ENCODE data around the gene CHMP1A. TPM values are rescaled to one million over a fixed set of nuclear protein-coding genes. Genes with fewer than 3 reads are reported as not detected.
A peak's percentile ranks its signal among the peaks of the same experiment; 100 is the strongest.

Gene CHMP1A
- total RNA-seq, 1 donor from 2014 or later = 96.8 TPM

DNA sequence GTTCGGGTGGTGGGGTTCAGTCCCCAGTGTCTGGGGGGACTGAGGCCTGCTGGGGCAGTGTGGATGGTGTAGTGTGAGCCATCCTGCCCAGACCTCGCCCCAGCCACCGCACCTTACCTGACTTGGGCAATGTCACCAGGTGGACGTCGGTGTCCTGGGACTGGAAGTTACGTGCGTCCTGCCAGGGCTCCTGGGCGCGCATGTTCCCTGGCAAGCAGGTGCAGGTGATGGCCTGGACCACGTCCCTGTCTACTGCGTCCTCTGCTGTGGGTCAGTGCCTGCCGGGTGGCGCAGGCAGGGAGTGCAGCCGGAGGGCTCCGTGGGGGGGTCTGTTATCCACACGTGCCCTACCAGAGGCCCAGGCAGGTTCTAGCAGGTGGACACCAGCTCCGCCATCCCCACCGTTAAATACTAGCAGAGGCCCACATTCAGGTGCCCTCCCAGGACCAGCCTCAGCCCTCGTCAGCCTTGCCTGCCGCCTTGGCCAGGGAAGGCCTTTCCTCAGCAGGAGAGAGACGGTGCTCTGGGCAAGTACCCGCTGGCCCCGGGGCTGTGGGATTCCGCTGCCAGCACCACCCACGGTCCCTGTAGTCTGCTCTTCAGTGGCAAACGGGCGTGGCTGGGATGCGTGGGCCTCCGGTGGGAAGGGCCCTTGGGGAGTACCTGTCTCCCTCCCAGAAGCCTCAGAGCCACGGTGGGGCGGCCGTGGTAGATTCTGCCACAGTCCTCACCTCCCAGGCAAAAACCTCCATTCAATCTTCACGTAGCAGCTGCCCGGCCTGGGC lies 52.1 kb downstream of the CHMP1A start:
- no peak for DNase-seq (ENCODE audit: low read depth)
- TF ChIP-seq, protein P1, sequence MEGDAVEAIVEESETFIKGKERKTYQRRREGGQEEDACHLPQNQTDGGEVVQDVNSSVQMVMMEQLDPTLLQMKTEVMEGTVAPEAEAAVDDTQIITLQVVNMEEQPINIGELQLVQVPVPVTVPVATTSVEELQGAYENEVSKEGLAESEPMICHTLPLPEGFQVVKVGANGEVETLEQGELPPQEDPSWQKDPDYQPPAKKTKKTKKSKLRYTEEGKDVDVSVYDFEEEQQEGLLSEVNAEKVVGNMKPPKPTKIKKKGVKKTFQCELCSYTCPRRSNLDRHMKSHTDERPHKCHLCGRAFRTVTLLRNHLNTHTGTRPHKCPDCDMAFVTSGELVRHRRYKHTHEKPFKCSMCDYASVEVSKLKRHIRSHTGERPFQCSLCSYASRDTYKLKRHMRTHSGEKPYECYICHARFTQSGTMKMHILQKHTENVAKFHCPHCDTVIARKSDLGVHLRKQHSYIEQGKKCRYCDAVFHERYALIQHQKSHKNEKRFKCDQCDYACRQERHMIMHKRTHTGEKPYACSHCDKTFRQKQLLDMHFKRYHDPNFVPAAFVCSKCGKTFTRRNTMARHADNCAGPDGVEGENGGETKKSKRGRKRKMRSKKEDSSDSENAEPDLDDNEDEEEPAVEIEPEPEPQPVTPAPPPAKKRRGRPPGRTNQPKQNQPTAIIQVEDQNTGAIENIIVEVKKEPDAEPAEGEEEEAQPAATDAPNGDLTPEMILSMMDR (IDR thresholded peaks at IDR 0.05; ENCODE audit: insufficient read depth, low read length, poor library complexity, severe bottlenecking) = no peak
- no peak overlapping the region for H3K4me3 ChIP-seq (ENCODE audit: low read depth, low read length)
- no peaks in the 10 kb centered on the region for H3K27me3 ChIP-seq (ENCODE audit: control insufficient read depth, insufficient read depth, low read length)
- H3K36me3 ChIP-seq (ENCODE audit: control insufficient read depth, insufficient read depth, low read length) = no peaks in the 10 kb centered on the region

DNA sequence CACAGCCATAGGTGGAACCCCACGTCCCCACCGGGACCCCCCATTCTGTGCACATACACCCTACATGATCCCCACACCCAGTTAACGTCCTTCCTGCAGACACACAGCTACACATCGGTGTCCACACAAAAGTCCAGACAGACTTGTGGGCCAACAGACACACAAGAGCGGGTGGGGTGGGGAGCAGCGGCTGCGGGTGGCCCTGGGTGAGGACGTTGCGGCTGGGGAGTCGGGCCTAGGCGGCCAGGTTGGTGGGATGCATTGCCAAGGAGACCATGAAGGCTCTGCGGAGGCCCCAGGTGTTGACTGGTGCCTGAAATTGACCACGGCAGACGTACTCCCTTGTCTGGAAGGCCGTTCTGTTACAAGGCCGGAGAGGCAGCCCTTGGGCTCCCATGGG lies 52.7 kb downstream of the CHMP1A start:
- TF ChIP-seq, protein P1 (IDR thresholded peaks at IDR 0.05; ENCODE audit: insufficient read depth, low read length, poor library complexity, severe bottlenecking) = no peak
- no peak overlapping the region for H3K4me3 ChIP-seq (ENCODE audit: low read depth, low read length)
- DNase-seq (ENCODE audit: low read depth) = no peak

DNA sequence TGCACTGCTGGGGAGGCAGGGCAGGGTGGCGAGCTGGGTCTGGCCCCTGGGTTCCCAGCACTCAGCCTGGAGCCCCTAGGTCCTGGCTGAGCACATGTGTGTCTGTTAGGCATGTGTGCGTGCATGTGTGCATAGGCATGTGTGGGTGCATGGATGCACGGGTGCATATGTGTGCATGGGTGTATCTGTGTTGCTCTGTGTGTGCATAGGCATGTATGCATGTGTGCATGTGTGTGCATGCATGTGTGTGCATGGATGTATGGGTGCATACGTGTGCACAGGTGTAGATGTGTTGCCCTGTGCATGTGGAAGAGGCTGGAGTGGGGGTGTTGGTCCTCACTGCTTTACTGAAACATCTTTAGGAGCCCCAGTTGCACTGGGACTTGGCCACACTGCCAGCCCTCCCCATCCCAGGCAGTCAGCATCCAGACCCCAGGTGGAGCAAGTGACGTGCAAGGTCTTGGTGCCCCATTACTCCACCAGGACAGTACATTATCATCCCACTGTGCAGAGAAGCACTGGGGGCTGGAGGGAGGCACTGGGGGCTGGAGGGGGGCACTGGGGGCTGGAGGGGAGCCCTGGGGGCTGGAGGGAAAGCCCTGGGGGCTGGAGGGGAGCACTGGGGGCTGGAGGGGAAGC lies 54.4 kb downstream of the CHMP1A start:
- Histone ChIP-seq H3K4me3 (ENCODE audit: low read depth, low read length) (no peak overlapping the region), H3K27me3 (ENCODE audit: control insufficient read depth, insufficient read depth, low read length) (no peaks in the 10 kb centered on the region)

More for the DNA sequence above, 52.7 kb downstream of the CHMP1A start:
- Histone ChIP-seq H3K36me3 (ENCODE audit: control insufficient read depth, insufficient read depth, low read length) (no peaks in the 10 kb centered on the region), H3K27me3 (ENCODE audit: control insufficient read depth, insufficient read depth, low read length) (no peaks in the 10 kb centered on the region)

DNA sequence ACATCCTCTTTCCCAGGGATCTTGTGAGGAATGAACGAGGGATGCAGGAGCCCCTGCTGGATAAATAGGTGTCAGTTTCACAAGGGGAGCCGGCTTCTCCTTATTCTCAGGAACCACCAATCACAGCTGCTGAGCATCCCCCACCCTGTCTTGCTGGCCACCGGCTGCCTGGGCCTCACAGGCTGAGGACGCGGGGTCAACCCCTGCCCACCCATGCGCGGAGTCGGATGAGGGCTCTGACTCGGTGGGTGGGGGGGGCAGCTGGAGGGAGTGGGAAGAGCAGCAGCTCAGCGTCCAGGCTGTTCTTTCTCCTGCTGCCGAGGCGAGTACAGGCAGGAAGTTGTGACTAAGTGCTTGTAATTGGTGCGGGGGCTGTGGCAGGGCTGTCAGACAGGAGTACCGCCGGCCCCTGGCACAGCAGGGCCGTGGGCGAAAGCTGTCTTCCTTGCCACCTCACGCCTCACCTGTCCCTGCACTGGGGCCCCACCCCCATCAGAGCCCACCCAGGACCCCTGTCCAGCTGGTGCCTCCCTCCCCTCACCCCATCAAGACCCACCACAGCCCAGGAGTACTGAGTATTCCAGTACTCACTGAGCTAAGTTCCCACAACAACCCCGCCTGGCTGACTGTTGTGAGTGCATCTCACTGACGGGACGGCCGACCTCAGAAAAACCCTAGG lies 55.1 kb downstream of the CHMP1A start:
- H3K4me3 ChIP-seq (ENCODE audit: low read depth, low read length) = no peak overlapping the region
- H3K27me3 ChIP-seq (ENCODE audit: control insufficient read depth, insufficient read depth, low read length) = no peaks in the 10 kb centered on the region
- peak; percentile 87 for DNase-seq (ENCODE audit: low read depth)
- H3K36me3 ChIP-seq (ENCODE audit: control insufficient read depth, insufficient read depth, low read length) = no peaks in the 10 kb centered on the region
- TF ChIP-seq, protein P1 (IDR thresholded peaks at IDR 0.05; ENCODE audit: insufficient read depth, low read length, poor library complexity, severe bottlenecking) = no peak

More for the DNA sequence above, 54.4 kb downstream of the CHMP1A start:
- no peak for DNase-seq (ENCODE audit: low read depth)
- TF ChIP-seq, protein P1 (IDR thresholded peaks at IDR 0.05; ENCODE audit: insufficient read depth, low read length, poor library complexity, severe bottlenecking) = no peak
- no peaks in the 10 kb centered on the region for H3K36me3 ChIP-seq (ENCODE audit: control insufficient read depth, insufficient read depth, low read length)

DNA sequence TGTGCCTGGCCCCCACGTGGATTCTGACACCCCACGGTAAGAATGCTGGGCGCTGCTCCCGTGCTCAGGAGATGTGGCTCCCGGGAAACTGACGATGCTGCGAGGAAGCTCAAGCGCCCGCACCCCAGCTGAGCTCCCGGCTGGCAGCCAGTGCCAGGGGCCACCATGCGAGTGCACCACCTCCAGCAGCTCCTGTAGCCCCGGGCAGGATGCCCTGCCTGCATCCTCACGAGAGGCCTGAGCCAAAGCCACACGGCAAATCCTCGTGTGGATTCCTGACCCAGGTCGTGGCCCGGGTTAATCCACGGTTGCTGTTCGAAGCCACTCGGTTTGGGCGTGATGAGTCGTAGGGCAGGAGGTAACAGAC lies 55.6 kb downstream of the CHMP1A start:
- no peaks in the 10 kb centered on the region for H3K36me3 ChIP-seq (ENCODE audit: control insufficient read depth, insufficient read depth, low read length)
- no peaks in the 10 kb centered on the region for H3K27me3 ChIP-seq (ENCODE audit: control insufficient read depth, insufficient read depth, low read length)
- DNase-seq (ENCODE audit: low read depth) = no peak
- TF ChIP-seq, protein P1 (IDR thresholded peaks at IDR 0.05; ENCODE audit: insufficient read depth, low read length, poor library complexity, severe bottlenecking) = no peak
- no peak overlapping the region for H3K4me3 ChIP-seq (ENCODE audit: low read depth, low read length)
